Colonic mucosa (tissue), 4 donors: ENCODE results near the gene SIM2. TPM values are rescaled to one million over a fixed set of nuclear protein-coding genes. Genes with fewer than 3 reads are reported as not detected.

Source experiments
- DNase-seq: peaks from one replicate; pipeline ENCODE4 v3.0.0-alpha.2; 2020
- H3K27ac ChIP-seq: fragments of 200-600 bp; one replicate; pipeline ENCODE4 v1.8.0; 2021
- H3K27me3 ChIP-seq: fragments of 200-600 bp; one replicate; pipeline ENCODE4 v1.8.0; 2021
- H3K36me3 ChIP-seq: fragments of 200-600 bp; one replicate; pipeline ENCODE4 v1.8.0; 2021
- H3K4me1 ChIP-seq: fragments of 200-600 bp; one replicate; pipeline ENCODE4 v1.8.0; 2021; ENCODE audit warnings: mild to moderate bottlenecking
- H3K4me3 ChIP-seq: fragments of 200-600 bp; one replicate; pipeline ENCODE4 v1.8.0; 2021
- H3K9ac ChIP-seq, 2 donors: one replicate each; pipeline ENCODE4 v1.7.0; 2013; ENCODE audit warnings: control low read depth in 2 of 2, low read depth in 2 of 2, low read length in 2 of 2
- H3K9me3 ChIP-seq: fragments of 200-600 bp; one replicate; pipeline ENCODE4 v1.8.0; 2021
- intact Hi-C: fragments of 100-400 bp; cut with DNase I; formaldehyde crosslinking; loops from one replicate; pipeline ENCODE4 v1.14.1; 2022
- total RNA-seq, 2 donors: library from RNA; stranded (reverse); fragmentation: NEBNext Ultra II Directional in 1 of 2; extraction: Animal tissue kit (Norgen Biotek cat#: 25700) in 1 of 2; gene quantifications; one replicate each; pipeline ENCODE4 v1.2.1, GENCODE V29; 2021
- TF ChIP-seq, protein P1 (sequence below): fragments of 200-600 bp; IDR thresholded peaks from one replicate; pipeline ENCODE4 v1.8.0; 2022; ENCODE audit warnings: antibody characterized with exemption, mild to moderate bottlenecking
- donor health status: healthy.
- donor health status: DM: no; HTN: no; CAD: no.
- donor health status: DM: no; HTN: no; CAD: no.

The SIM2 gene
- total RNA-seq, 2 donors from 2014 or later = 0.07 to 0.08 TPM

DNA sequence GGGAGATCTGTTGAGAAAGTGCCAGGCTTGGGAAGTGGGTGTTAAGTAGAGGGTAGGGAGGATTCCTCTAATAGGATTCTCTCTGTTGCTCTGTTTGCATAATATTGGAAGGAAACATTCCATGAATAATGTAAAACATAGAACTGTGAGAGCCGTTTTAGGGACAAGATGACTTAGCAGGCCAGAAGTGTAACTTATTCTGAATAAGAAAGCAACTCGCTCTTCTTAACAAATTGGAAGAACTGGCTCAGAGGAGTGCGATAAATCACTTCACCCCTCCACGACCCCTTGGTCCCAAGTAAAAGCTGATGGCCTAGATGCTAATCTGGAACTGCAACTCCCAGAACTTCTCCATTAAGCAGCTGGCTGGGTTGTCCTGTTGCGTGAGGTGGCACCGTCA, 19.1 kb downstream of the SIM2 start:
- no peak overlapping the region for H3K27ac ChIP-seq
- no peaks in the 10 kb centered on the region for H3K4me1 ChIP-seq
- intact Hi-C loops = no loop called here
- TF ChIP-seq, protein P1, sequence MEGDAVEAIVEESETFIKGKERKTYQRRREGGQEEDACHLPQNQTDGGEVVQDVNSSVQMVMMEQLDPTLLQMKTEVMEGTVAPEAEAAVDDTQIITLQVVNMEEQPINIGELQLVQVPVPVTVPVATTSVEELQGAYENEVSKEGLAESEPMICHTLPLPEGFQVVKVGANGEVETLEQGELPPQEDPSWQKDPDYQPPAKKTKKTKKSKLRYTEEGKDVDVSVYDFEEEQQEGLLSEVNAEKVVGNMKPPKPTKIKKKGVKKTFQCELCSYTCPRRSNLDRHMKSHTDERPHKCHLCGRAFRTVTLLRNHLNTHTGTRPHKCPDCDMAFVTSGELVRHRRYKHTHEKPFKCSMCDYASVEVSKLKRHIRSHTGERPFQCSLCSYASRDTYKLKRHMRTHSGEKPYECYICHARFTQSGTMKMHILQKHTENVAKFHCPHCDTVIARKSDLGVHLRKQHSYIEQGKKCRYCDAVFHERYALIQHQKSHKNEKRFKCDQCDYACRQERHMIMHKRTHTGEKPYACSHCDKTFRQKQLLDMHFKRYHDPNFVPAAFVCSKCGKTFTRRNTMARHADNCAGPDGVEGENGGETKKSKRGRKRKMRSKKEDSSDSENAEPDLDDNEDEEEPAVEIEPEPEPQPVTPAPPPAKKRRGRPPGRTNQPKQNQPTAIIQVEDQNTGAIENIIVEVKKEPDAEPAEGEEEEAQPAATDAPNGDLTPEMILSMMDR = no peak
- no peak overlapping the region for H3K9ac ChIP-seq
- H3K27me3 ChIP-seq = peaks cover 8% of the 10 kb centered on the region
- no peak for DNase-seq
- H3K36me3 ChIP-seq = no peaks in the 10 kb centered on the region
- no peaks in the 10 kb centered on the region for H3K9me3 ChIP-seq
- no peak overlapping the region for H3K4me3 ChIP-seq

DNA sequence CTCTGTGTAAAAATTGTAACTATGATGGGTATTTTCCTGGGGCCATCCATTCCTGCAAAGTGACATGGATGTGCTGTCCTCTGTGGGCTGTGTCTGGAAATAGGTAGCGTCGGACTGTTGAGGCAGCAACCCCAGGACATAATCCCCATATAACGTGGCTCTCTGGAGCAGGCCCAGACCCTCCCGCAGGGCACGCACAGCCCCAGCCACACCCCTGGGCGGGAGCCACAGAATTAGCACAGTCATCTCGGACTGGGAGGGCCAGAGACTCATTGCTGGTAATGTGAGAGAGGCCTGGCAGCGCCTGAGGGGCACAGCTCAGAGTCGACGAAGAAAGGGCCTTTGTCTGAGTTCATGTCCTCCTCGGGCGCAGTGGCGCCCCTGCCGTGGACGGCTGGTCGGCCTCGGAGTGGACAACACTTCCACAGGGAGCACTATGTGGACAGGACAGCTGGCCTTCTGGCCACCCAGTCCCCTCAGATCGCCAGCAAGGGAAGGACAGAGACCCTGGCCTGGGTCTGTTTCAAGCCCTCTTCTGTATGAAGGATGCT, 20.1 kb downstream of the SIM2 start:
- Histone ChIP-seq H3K4me1 (no peaks in the 10 kb centered on the region), H3K27me3 (no peaks in the 10 kb centered on the region), H3K36me3 (no peaks in the 10 kb centered on the region), H3K9me3 (no peaks in the 10 kb centered on the region), H3K27ac (peak overlapping the region; percentile 95), H3K9ac (peak overlapping the region; percentile 56 to 76), H3K4me3 (no peak overlapping the region)
- intact Hi-C loops = no loop called here
- TF ChIP-seq, protein P1 = no peak
- DNase-seq = peak; percentile 85

DNA sequence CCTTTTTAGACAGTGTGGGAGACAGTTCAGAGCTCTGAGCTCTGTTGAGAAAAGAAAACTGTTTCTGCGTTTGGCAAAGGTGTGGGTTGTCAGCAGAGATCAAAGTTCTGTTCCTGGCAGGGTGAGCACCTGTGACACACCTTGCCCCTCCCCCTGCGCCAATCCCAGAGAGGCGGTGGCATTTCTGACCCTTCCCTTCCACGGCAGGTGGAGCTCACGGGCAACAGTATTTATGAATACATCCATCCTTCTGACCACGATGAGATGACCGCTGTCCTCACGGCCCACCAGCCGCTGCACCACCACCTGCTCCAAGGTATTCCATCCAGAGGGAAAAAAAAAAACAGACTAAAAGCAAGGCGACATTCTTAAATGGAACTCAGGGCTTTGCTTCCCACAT, 20.7 kb downstream of the SIM2 start:
- no peaks in the 10 kb centered on the region for H3K27me3 ChIP-seq
- TF ChIP-seq, protein P1 = no peak
- no peaks in the 10 kb centered on the region for H3K36me3 ChIP-seq
- no peaks in the 10 kb centered on the region for H3K4me1 ChIP-seq
- H3K9ac ChIP-seq = peak overlapping the region; percentile 56 to 76
- H3K27ac ChIP-seq = peak overlapping the region; percentile 95
- intact Hi-C loops = no loop called here
- no peak overlapping the region for H3K4me3 ChIP-seq
- H3K9me3 ChIP-seq = no peaks in the 10 kb centered on the region
- peak; percentile 94 for DNase-seq

GRCh38 chr21:36721817-36722216, 22.9 kb downstream of the SIM2 start:
- intact Hi-C loops = no loop called here
- no peaks in the 10 kb centered on the region for H3K27me3 ChIP-seq
- H3K27ac ChIP-seq = no peak overlapping the region
- no peak overlapping the region for H3K4me3 ChIP-seq
- H3K9me3 ChIP-seq = no peaks in the 10 kb centered on the region
- no peak for DNase-seq
- no peaks in the 10 kb centered on the region for H3K36me3 ChIP-seq
- TF ChIP-seq, protein P1 = no peak
- no peak overlapping the region for H3K9ac ChIP-seq
- no peaks in the 10 kb centered on the region for H3K4me1 ChIP-seq

DNA sequence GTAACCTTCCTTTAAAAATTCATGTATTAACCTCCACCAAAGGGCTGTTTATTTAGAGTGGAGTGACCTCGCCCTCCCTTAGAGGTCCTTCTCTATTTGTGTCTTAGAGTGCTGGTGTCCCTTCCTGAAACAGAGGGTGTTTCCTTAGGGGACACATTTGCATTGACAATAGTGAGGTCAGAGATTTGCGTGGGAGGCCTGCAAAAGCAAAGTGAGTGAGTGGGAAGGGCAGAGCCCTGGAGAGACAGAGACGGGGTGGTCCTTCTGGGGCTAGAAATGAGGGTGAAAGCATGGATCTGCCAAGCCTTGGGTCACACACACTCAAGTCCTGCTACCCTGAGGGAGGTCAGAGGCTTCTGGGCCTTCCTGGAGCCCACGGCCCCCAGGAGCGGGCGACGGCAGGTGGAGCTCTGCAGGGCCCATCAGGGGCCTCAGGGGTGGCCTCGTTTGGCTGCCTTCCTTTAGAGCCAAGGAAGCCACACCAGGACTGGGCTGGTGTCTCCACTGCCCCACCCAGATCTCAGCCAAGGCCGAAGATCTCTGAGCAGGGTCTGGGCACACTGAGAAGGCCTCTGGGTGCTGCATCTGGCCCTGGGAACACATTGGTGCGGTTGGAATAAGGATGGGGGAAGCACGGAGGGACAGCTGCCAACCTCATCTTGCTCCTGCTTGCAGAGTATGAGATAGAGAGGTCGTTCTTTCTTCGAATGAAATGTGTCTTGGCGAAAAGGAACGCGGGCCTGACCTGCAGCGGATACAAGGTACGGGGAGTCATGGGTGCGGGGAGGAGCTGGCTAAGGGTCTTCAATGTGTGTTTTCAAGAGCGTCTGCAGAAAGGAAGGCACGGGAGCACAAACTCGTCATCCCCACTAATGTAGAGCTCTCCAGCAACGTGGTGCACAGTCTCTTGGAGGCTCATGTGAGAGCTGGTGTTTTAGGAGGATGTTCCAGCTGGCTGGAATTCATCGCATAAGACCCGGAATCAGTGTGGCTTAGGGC, 23.8 kb downstream of the SIM2 start:
- H3K9ac ChIP-seq = no peak overlapping the region
- H3K36me3 ChIP-seq = no peaks in the 10 kb centered on the region
- H3K4me3 ChIP-seq = no peak overlapping the region
- H3K9me3 ChIP-seq = no peaks in the 10 kb centered on the region
- intact Hi-C loops = no loop called here
- H3K27me3 ChIP-seq = no peaks in the 10 kb centered on the region
- TF ChIP-seq, protein P1 = no peak
- no peak for DNase-seq
- no peak overlapping the region for H3K27ac ChIP-seq
- no peaks in the 10 kb centered on the region for H3K4me1 ChIP-seq
